ENCODE data around the gene DMKN. TPM values are rescaled to one million over a fixed set of nuclear protein-coding genes. Genes with fewer than 3 reads are reported as not detected.

DMKN gene
- total and polyA plus RNA-seq, 9 of the 15 experiments (the other 6 are each of a cell fraction or from before 2014, with no cell fraction given), result 0.36 to 0.53 TPM; not detected in 7

DNA sequence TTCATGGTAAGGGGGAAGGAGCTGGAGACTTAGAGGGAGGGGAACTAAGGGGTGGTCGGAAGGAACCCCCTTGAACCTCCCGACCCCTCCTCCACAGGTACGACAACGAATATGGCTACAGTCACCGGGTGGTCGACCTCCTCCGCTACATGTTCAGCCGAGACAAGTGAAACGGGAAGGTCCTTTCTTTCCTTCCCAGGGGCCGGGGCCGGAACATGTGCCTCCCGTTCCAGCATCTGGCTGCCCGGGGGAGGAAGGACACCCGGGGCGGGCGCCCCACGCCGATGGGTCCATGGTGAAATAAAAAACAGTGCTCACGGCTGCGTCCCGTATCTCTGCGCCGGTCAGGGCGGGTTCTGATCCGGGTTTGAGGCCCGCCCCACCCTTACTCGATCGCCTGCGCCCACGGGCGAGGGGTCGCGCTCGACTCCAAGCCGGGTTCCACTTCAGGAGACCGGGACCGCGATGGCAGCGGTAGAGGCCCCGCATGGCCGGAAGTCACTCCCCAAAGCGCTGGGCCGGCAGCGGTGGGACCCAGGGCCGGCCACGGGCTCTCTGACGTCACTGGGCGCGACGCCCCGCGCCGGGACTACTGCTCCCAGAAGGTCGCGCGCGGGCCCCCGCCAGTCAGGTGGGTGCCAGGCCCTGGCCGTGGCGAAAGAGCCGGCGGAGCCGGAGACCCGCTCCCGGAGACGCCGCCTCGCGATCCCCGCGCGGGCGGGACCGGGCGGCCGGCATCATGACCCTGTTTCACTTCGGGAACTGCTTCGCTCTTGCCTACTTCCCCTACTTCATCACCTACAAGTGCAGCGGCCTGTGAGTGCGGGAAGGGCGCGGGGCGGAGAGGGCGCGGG lies 31.8 kb upstream of the DMKN start, which contains the start of gene TMEM147 (continued):
- TF ChIP-seq, protein P1, sequence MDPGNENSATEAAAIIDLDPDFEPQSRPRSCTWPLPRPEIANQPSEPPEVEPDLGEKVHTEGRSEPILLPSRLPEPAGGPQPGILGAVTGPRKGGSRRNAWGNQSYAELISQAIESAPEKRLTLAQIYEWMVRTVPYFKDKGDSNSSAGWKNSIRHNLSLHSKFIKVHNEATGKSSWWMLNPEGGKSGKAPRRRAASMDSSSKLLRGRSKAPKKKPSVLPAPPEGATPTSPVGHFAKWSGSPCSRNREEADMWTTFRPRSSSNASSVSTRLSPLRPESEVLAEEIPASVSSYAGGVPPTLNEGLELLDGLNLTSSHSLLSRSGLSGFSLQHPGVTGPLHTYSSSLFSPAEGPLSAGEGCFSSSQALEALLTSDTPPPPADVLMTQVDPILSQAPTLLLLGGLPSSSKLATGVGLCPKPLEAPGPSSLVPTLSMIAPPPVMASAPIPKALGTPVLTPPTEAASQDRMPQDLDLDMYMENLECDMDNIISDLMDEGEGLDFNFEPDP (CRISPR knock-in tag; IDR thresholded peaks at IDR 0.05), result no peak
- no peak for TF ChIP-seq NFE2 (IDR thresholded peaks at IDR 0.05; ENCODE audit: low read depth)
- TF ChIP-seq, protein P2, sequence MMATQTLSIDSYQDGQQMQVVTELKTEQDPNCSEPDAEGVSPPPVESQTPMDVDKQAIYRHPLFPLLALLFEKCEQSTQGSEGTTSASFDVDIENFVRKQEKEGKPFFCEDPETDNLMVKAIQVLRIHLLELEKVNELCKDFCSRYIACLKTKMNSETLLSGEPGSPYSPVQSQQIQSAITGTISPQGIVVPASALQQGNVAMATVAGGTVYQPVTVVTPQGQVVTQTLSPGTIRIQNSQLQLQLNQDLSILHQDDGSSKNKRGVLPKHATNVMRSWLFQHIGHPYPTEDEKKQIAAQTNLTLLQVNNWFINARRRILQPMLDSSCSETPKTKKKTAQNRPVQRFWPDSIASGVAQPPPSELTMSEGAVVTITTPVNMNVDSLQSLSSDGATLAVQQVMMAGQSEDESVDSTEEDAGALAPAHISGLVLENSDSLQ (IDR thresholded peaks at IDR 0.05), result peak; percentile 18; the same call in 1 of the 2 replicates
- TF ChIP-seq HDAC1 (IDR thresholded peaks at IDR 0.05), result peak in 1 of 2 experiments; percentile 86; a peak in 2 of 4 replicates
- TF ChIP-seq SMC3 (conservative IDR thresholded peaks at IDR 0.05; ENCODE audit: insufficient read depth, low read depth, low read length), result no peak
- TF ChIP-seq YY1 (IDR thresholded peaks at IDR 0.05; ENCODE audit: borderline replicate concordance in 1 of 3, control insufficient read depth in 1 of 3, extremely low read depth in 1 of 3, insufficient read depth in 3 of 3, insufficient read length in 1 of 3, insufficient replicate concordance in 2 of 3, low read depth in 1 of 3, low read length in 2 of 3), result peak in 2 of 3 experiments; percentile 56 to 73
- no peak for TF ChIP-seq HDAC6 (IDR thresholded peaks at IDR 0.05; ENCODE audit: low read depth, low read length)
- peak; percentile 57 for TF ChIP-seq FIP1L1 (IDR thresholded peaks at IDR 0.05; ENCODE audit: low read depth, low read length, poor library complexity, severe bottlenecking)
- TF ChIP-seq, protein P3, sequence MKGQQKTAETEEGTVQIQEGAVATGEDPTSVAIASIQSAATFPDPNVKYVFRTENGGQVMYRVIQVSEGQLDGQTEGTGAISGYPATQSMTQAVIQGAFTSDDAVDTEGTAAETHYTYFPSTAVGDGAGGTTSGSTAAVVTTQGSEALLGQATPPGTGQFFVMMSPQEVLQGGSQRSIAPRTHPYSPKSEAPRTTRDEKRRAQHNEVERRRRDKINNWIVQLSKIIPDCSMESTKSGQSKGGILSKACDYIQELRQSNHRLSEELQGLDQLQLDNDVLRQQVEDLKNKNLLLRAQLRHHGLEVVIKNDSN (CRISPR knock-in tag; IDR thresholded peaks at IDR 0.05), result peak; percentile 69
- TF ChIP-seq, protein P4, sequence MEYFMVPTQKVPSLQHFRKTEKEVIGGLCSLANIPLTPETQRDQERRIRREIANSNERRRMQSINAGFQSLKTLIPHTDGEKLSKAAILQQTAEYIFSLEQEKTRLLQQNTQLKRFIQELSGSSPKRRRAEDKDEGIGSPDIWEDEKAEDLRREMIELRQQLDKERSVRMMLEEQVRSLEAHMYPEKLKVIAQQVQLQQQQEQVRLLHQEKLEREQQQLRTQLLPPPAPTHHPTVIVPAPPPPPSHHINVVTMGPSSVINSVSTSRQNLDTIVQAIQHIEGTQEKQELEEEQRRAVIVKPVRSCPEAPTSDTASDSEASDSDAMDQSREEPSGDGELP (CRISPR knock-in tag; IDR thresholded peaks at IDR 0.05; ENCODE audit: borderline replicate concordance), result peak; percentile 86
- 0 out of 2 replicates have a peak, but pooled peaks have one; percentile 54 for TF ChIP-seq KLF1 (tag; IDR thresholded peaks at IDR 0.05)
- TF ChIP-seq, protein P5, sequence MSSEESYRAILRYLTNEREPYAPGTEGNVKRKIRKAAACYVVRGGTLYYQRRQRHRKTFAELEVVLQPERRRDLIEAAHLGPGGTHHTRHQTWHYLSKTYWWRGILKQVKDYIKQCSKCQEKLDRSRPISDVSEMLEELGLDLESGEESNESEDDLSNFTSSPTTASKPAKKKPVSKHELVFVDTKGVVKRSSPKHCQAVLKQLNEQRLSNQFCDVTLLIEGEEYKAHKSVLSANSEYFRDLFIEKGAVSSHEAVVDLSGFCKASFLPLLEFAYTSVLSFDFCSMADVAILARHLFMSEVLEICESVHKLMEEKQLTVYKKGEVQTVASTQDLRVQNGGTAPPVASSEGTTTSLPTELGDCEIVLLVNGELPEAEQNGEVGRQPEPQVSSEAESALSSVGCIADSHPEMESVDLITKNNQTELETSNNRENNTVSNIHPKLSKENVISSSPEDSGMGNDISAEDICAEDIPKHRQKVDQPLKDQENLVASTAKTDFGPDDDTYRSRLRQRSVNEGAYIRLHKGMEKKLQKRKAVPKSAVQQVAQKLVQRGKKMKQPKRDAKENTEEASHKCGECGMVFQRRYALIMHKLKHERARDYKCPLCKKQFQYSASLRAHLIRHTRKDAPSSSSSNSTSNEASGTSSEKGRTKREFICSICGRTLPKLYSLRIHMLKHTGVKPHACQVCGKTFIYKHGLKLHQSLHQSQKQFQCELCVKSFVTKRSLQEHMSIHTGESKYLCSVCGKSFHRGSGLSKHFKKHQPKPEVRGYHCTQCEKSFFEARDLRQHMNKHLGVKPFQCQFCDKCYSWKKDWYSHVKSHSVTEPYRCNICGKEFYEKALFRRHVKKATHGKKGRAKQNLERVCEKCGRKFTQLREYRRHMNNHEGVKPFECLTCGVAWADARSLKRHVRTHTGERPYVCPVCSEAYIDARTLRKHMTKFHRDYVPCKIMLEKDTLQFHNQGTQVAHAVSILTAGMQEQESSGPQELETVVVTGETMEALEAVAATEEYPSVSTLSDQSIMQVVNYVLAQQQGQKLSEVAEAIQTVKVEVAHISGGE (CRISPR knock-in tag; IDR thresholded peaks at IDR 0.05), result peak in 1 of 3 experiments; percentile 67; a peak in 3 of 6 replicates
- TF ChIP-seq, protein P6, sequence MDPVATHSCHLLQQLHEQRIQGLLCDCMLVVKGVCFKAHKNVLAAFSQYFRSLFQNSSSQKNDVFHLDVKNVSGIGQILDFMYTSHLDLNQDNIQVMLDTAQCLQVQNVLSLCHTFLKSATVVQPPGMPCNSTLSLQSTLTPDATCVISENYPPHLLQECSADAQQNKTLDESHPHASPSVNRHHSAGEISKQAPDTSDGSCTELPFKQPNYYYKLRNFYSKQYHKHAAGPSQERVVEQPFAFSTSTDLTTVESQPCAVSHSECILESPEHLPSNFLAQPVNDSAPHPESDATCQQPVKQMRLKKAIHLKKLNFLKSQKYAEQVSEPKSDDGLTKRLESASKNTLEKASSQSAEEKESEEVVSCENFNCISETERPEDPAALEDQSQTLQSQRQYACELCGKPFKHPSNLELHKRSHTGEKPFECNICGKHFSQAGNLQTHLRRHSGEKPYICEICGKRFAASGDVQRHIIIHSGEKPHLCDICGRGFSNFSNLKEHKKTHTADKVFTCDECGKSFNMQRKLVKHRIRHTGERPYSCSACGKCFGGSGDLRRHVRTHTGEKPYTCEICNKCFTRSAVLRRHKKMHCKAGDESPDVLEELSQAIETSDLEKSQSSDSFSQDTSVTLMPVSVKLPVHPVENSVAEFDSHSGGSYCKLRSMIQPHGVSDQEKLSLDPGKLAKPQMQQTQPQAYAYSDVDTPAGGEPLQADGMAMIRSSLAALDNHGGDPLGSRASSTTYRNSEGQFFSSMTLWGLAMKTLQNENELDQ (CRISPR knock-in tag; IDR thresholded peaks at IDR 0.05; ENCODE audit: borderline replicate concordance), result no peak
